Measurements from ENCODE around the gene TUFM.

TUFM gene

GRCh38 chr16:28835864-28836760 lies 10.0 kb downstream of the TUFM start:
- TF ChIP-seq POLR2A (IDR thresholded peaks at IDR 0.05; ENCODE audit: low read depth, low read length) (peak; percentile 30; the same call in 1 of the 2 replicates), TAF1 (IDR thresholded peaks at IDR 0.05; ENCODE audit: borderline replicate concordance, low read depth, low read length) (no peak), POLR2AphosphoS5 (IDR thresholded peaks at IDR 0.05; ENCODE audit: low read depth, low read length) (no peak)
- DNase-seq (ENCODE audit: insufficient read length) = no peak
- FAIRE-seq = no peak

GRCh38 chr16:28834873-28835863 lies 11.0 kb downstream of the TUFM start:
- TF ChIP-seq TAF1 (IDR thresholded peaks at IDR 0.05; ENCODE audit: borderline replicate concordance, low read depth, low read length) (no peak), POLR2AphosphoS5 (IDR thresholded peaks at IDR 0.05; ENCODE audit: low read depth, low read length) (peak; percentile 11; the same call in 1 of the 2 replicates)
- FAIRE-seq = no peak
- no peak for DNase-seq (ENCODE audit: insufficient read length)

DNA sequence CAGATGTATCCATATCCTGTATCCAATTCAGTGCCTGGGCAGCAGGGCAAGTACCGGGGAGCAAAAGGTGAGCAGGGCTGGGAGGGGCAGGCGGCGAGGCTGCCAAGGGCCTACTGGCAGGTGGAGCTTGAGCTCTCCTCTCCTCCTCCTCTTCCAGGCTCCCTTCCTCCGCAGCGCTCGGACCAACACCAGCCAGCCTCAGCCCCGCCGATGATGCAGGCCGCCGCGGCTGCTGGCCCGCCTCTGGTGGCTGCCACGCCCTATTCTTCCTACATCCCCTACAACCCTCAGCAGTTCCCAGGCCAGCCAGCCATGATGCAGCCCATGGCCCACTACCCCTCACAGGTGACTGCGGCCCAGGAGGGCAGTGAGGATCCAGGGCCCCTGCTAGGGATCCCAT lies 11.8 kb downstream of the TUFM start:
- FAIRE-seq (no peak), DNase-seq (ENCODE audit: insufficient read length) (no peak)
- TF ChIP-seq POLR2AphosphoS5 (IDR thresholded peaks at IDR 0.05; ENCODE audit: low read depth, low read length) (no peak), TAF1 (IDR thresholded peaks at IDR 0.05; ENCODE audit: borderline replicate concordance, low read depth, low read length) (no peak), POLR2A (IDR thresholded peaks at IDR 0.05; ENCODE audit: low read depth, low read length) (no peak)

DNA sequence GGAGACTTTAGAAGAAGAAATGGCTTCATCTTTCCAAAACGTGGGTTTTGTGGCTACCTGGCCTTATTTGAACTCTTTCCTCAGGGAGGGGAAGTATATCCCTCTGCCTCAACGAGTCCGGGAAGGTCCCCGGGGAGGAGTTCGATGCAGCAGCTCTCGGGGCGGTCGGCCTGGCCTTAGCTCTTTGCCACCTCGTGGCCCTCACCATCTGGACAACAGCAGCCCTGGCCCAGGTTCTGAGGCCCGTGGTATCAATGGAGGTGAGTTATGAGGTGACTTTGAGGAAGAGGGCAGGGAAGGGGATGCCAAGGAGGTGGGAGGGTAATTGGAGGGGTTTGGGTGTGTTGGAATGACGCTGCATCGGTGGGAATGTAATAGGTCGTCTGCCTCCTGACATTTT lies 15.6 kb downstream of the TUFM start:
- DNase-seq (ENCODE audit: insufficient read length) (no peak), FAIRE-seq (no peak)
- TF ChIP-seq POLR2A (IDR thresholded peaks at IDR 0.05; ENCODE audit: low read depth, low read length) (no peak), POLR2AphosphoS5 (IDR thresholded peaks at IDR 0.05; ENCODE audit: low read depth, low read length) (no peak), TAF1 (IDR thresholded peaks at IDR 0.05; ENCODE audit: borderline replicate concordance, low read depth, low read length) (no peak)

GRCh38 chr16:28829747-28830146 lies 16.4 kb downstream of the TUFM start:
- TF ChIP-seq POLR2A (IDR thresholded peaks at IDR 0.05; ENCODE audit: low read depth, low read length) (no peak), TAF1 (IDR thresholded peaks at IDR 0.05; ENCODE audit: borderline replicate concordance, low read depth, low read length) (no peak), POLR2AphosphoS5 (IDR thresholded peaks at IDR 0.05; ENCODE audit: low read depth, low read length) (no peak)
- no peak for FAIRE-seq
- DNase-seq (ENCODE audit: insufficient read length) = no peak

GRCh38 chr16:28826141-28826540 lies 20.0 kb downstream of the TUFM start:
- FAIRE-seq (no peak), DNase-seq (ENCODE audit: insufficient read length) (no peak)
- TF ChIP-seq TAF1 (IDR thresholded peaks at IDR 0.05; ENCODE audit: borderline replicate concordance, low read depth, low read length) (no peak), POLR2A (IDR thresholded peaks at IDR 0.05; ENCODE audit: low read depth, low read length) (no peak), POLR2AphosphoS5 (IDR thresholded peaks at IDR 0.05; ENCODE audit: low read depth, low read length) (no peak)

GRCh38 chr16:28824717-28824973 lies 21.5 kb downstream of the TUFM start:
- DNase-seq (ENCODE audit: insufficient read length) (no peak), FAIRE-seq (no peak)
- TF ChIP-seq POLR2AphosphoS5 (IDR thresholded peaks at IDR 0.05; ENCODE audit: low read depth, low read length) (no peak), TAF1 (IDR thresholded peaks at IDR 0.05; ENCODE audit: borderline replicate concordance, low read depth, low read length) (no peak), POLR2A (IDR thresholded peaks at IDR 0.05; ENCODE audit: low read depth, low read length) (no peak)

DNA sequence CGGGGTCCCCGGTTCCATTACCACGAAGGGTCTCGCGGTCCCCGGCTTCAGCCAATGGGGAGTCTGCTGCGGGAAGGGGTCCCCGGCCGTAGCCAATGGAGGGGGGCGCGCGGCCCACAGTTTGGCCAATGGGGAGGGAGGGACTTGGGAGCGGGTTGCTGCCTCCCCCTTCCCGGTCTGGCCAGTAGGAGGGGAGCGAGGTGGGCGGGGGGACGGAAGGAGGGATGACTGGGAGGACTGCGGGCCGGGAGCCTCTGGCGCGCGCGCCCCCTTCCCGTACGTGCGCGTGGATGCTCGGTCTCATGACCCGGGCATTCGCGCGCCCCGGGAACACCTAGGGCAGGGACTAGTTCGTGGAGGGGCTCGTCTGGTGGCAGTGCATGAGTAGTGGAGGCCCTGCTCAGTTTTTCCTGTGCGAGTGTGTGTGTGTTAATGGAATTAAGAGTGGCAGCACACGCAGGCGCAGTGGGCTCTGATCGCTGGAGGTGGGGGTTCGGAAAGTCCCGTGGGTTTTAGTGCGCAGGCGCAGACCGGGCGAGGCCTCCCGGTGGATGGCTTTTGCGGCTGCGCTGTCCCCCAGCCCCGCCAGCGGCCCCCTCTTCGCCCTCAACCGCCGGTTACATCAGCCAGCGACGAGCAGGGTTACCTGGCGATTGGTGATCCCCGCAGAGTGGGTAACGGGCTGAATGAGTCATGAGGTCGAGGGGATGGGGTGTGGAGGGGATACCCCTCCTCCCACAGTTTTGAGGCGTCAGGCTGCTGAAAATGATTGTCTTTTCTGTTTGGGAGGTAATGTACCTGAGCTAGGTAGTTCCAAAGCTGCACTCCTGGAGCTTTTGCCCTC lies 22.1 kb downstream of the TUFM start:
- TF ChIP-seq POLR2AphosphoS5 (IDR thresholded peaks at IDR 0.05; ENCODE audit: low read depth, low read length) (peak; percentile 91), POLR2A (IDR thresholded peaks at IDR 0.05; ENCODE audit: low read depth, low read length) (peak; percentile 82), TAF1 (IDR thresholded peaks at IDR 0.05; ENCODE audit: borderline replicate concordance, low read depth, low read length) (no peak)
- FAIRE-seq = peak; percentile 94
- DNase-seq (ENCODE audit: insufficient read length) = peak; percentile 88

GRCh38 chr16:28823291-28823872 lies 22.8 kb downstream of the TUFM start:
- TF ChIP-seq TAF1 (IDR thresholded peaks at IDR 0.05; ENCODE audit: borderline replicate concordance, low read depth, low read length) (0 out of 2 replicates have a peak, but pooled peaks have one; percentile 29), POLR2A (IDR thresholded peaks at IDR 0.05; ENCODE audit: low read depth, low read length) (no peak; the same call in 1 of the 2 replicates)
- DNase-seq (ENCODE audit: insufficient read length) (no peak), FAIRE-seq (no peak)

DNA sequence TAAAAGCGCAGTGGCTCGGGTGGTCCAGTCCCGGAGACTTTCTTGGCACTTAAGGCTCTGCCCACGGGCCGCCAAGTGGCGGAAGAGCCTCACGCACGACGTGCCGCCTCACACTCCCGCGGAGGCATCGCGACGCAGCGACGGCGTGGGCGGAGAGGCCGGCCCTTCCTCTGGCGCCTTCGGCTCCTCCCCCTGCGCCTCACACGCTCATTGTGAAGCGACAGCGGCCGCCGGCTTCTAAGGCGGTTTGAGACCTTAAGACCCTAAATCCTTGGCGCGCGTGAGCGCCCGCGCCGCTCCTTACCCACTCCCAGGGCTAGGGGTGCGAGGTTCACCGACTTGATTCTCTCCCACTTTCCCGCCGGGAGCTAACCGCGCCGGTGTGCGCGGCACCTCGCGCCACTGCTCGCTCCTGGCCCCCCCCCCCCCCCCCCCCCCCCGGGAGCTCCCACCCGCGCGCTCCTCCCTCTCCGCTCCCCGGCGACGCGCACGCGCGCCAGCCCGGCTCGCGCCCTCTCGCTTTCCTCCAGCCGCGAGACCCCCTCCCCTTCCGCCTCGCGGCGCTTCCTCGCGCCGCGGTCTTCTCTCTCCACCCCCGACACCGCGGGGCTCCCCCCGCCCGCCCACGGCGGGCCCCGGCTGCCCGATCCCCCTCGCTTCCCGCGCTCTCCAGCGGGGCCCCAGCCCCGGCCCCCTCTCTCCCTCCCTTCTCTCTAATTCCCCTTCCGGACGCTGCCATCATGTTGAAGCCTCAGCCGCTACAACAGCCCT lies 23.4 kb downstream of the TUFM start, which contains the start of gene ATXN2L:
Gene ATXN2L, plus strand, starts transcription at position 480 of the 771 bp plus-strand sequence. Its CDS starts 261 bp downstream, at position 741.
- TF ChIP-seq POLR2AphosphoS5 (IDR thresholded peaks at IDR 0.05; ENCODE audit: low read depth, low read length) (peak; percentile 98), TAF1 (IDR thresholded peaks at IDR 0.05; ENCODE audit: borderline replicate concordance, low read depth, low read length) (peak; percentile 88), POLR2A (IDR thresholded peaks at IDR 0.05; ENCODE audit: low read depth, low read length) (peak; percentile 98)
- peak; percentile 91 for FAIRE-seq
- DNase-seq (ENCODE audit: insufficient read length) = peak; percentile 86

Data from GM12892 (cell line).